H1 (cell line): ENCODE data around the gene MDK. TPM values are rescaled to one million over a fixed set of nuclear protein-coding genes. Genes with fewer than 3 reads are reported as not detected.

Source experiments
- CTCF ChIA-PET: fragments of 300-600 bp; sonication (Branson Sonifier 250); formaldehyde crosslinking; loops from one replicate; lab custom pipeline; 2021; ENCODE audit not compliant: partially characterized antibody; lab: Charles Lee
- POLR2A ChIA-PET: fragments of 300-600 bp; sonication (Branson Sonifier 250); formaldehyde crosslinking; loops from one replicate; lab custom pipeline; 2021; ENCODE audit warnings: inconsistent platforms; ENCODE audit not compliant: partially characterized antibody; lab: Charles Lee
- DNase-seq, 2 experiments: peaks; one replicate each; pipeline versions ENCODE4 v3.0.0 to v3.0.0-alpha.2; 2010 to 2022; ENCODE audit warnings: low spot score in 2 of 2, low read depth in 1 of 2, mixed read lengths in 1 of 2
- FAIRE-seq: peaks from 2 replicates; lab custom pipeline; 2011; peaks lifted over from hg19 to GRCh38; lab: Jason Lieb, UNC
- H2AFZ ChIP-seq: 2 replicates; pipeline ENCODE4 v1.8.1; 2012; ENCODE audit warnings: low read length, inconsistent platforms
- H2AK5ac ChIP-seq: 2 replicates; pipeline ENCODE4 v1.6.1; 2013; ENCODE audit warnings: low read depth, low read length
- H2BK120ac ChIP-seq: replicated peaks from 2 replicates; pipeline ENCODE3; 2013; ENCODE audit warnings: low read depth, low read length, inconsistent platforms
- H2BK12ac ChIP-seq: 2 replicates; pipeline ENCODE4 v1.6.1; 2013; ENCODE audit warnings: low read depth, low read length
- H2BK15ac ChIP-seq: 2 replicates; pipeline ENCODE4 v1.6.1; 2013; ENCODE audit warnings: low read length
- H2BK20ac ChIP-seq: 2 replicates; pipeline ENCODE4 v1.6.1; 2013; ENCODE audit warnings: low read length
- H2BK5ac ChIP-seq: 2 replicates; pipeline ENCODE4 v1.6.1; 2013; ENCODE audit warnings: low read depth, low read length
- H3K14ac ChIP-seq: 2 replicates; pipeline ENCODE4 v1.6.1; 2013; ENCODE audit warnings: inconsistent platforms; ENCODE audit not compliant: insufficient read length
- H3K18ac ChIP-seq: 2 replicates; pipeline ENCODE4 v1.6.1; 2013; ENCODE audit warnings: low read length; ENCODE audit errors: extremely low read depth
- H3K23ac ChIP-seq: 2 replicates; pipeline ENCODE4 v1.6.1; 2013; ENCODE audit warnings: inconsistent platforms; ENCODE audit not compliant: insufficient read length
- H3K23me2 ChIP-seq: 2 replicates; pipeline ENCODE4 v1.6.1; 2013; ENCODE audit warnings: low read depth, low read length
- H3K27ac ChIP-seq: 2 replicates; pipeline ENCODE4 v1.6.1; 2011; ENCODE audit warnings: low read depth, low read length, inconsistent platforms
- H3K27me3 ChIP-seq, 4 experiments: replicated peaks in 1 of 4; 1 replicate in 1 of 4; 2 replicates in 3 of 4; pipeline versions ENCODE4 v1.6.1 to v1.8.1; 2011 to 2013; ENCODE audit warnings: low read length in 3 of 4, mild to moderate bottlenecking in 3 of 4, inconsistent platforms in 2 of 4, mixed read lengths in 2 of 4, moderate library complexity in 1 of 4; ENCODE audit not compliant: control insufficient read depth in 3 of 4, insufficient read depth in 3 of 4; ENCODE audit errors: extremely low read depth in 1 of 4
- H3K36me3 ChIP-seq, 4 experiments: 2 replicates each; pipeline versions ENCODE4 v1.6.1 to v1.8.1; 2011 to 2013; ENCODE audit warnings: mild to moderate bottlenecking in 4 of 4, low read length in 3 of 4, moderate library complexity in 2 of 4, control low read depth in 1 of 4, inconsistent platforms in 1 of 4; ENCODE audit not compliant: insufficient read depth in 4 of 4, control insufficient read depth in 2 of 4
- H3K4ac ChIP-seq: replicated peaks from 2 replicates; pipeline ENCODE3; 2013; ENCODE audit warnings: low read length, low read depth, mixed read lengths, inconsistent platforms; ENCODE audit not compliant: insufficient read length
- H3K4me1 ChIP-seq, 4 experiments: replicated peaks in 1 of 4; 1 replicate in 1 of 4; 2 replicates in 3 of 4; pipeline versions ENCODE4 v1.6.1 to v1.8.1; 2011 to 2013; ENCODE audit warnings: low read length in 3 of 4, inconsistent platforms in 2 of 4, mixed read lengths in 1 of 4; ENCODE audit not compliant: insufficient read depth in 4 of 4, control insufficient read depth in 3 of 4
- H3K4me2 ChIP-seq, 2 experiments: 2 replicates each; pipeline versions ENCODE4 v1.6.1 to v1.8.1; 2011 to 2013; ENCODE audit warnings: low read depth in 2 of 2, low read length in 2 of 2, control low read depth in 1 of 2, inconsistent platforms in 1 of 2, mild to moderate bottlenecking in 1 of 2; ENCODE audit not compliant: insufficient read depth in 1 of 2
- H3K4me3 ChIP-seq, 4 experiments: fragments of 200-600, 300-600 bp in 1 of 4; sonication (generic), shearing (Covaris generic), sonication (Bioruptor Twin) in 1 of 4; 2 replicates each; pipeline versions ENCODE4 v1.5.1 to v1.8.1; 2011 to 2016; ENCODE audit warnings: low read length in 4 of 4, low read depth in 3 of 4, control low read depth in 2 of 4, inconsistent platforms in 2 of 4, mild to moderate bottlenecking in 2 of 4, mixed read lengths in 1 of 4, moderate library complexity in 1 of 4; ENCODE audit not compliant: insufficient read depth in 2 of 4; ENCODE audit errors: extremely low read depth in 1 of 4
- H3K56ac ChIP-seq: replicated peaks from 2 replicates; pipeline ENCODE3; 2013; ENCODE audit warnings: low read depth, mild to moderate bottlenecking, mixed read lengths, low read length, inconsistent platforms; ENCODE audit not compliant: insufficient read length
- H3K79me1 ChIP-seq: 2 replicates; pipeline ENCODE4 v1.6.1; 2013; ENCODE audit warnings: low read depth, low read length, control low read depth
- H3K79me2 ChIP-seq, 2 experiments: 2 replicates each; pipeline versions ENCODE4 v1.6.1 to v1.8.1; 2012 to 2013; ENCODE audit warnings: low read length in 2 of 2, mild to moderate bottlenecking in 2 of 2, inconsistent platforms in 1 of 2; ENCODE audit not compliant: insufficient read depth in 2 of 2, control insufficient read depth in 1 of 2
- H3K9ac ChIP-seq, 4 experiments: replicated peaks in 1 of 4; 1 replicate in 1 of 4; 2 replicates in 3 of 4; pipeline versions ENCODE4 v1.6.1 to v1.8.1; 2011 to 2013; ENCODE audit warnings: low read depth in 3 of 4, low read length in 3 of 4, control low read depth in 2 of 4, mild to moderate bottlenecking in 2 of 4, moderate library complexity in 2 of 4, inconsistent platforms in 1 of 4; ENCODE audit errors: extremely low read depth in 1 of 4
- H3K9me3 ChIP-seq, 2 experiments: 2 replicates each; pipeline versions ENCODE4 v1.6.1 to v1.8.1; 2012 to 2013; ENCODE audit warnings: mild to moderate bottlenecking in 2 of 2, moderate library complexity in 2 of 2, control low read depth in 1 of 2, inconsistent platforms in 1 of 2, low read depth in 1 of 2, low read length in 1 of 2, mixed read lengths in 1 of 2; ENCODE audit not compliant: insufficient read depth in 2 of 2
- H4K20me1 ChIP-seq, 2 experiments: replicated peaks in 1 of 2; 2 replicates each; pipeline versions ENCODE3 to v1.8.1; 2011 to 2013; ENCODE audit warnings: inconsistent platforms in 2 of 2, low read length in 2 of 2, mild to moderate bottlenecking in 1 of 2; ENCODE audit not compliant: insufficient read depth in 2 of 2, control insufficient read depth in 1 of 2
- H4K5ac ChIP-seq: 2 replicates; pipeline ENCODE4 v1.6.1; 2013; ENCODE audit warnings: low read length, low read depth, mixed read lengths, inconsistent platforms; ENCODE audit not compliant: insufficient read length
- H4K8ac ChIP-seq: 2 replicates; pipeline ENCODE4 v1.8.0; 2013; ENCODE audit warnings: mild to moderate bottlenecking, moderate library complexity, low read length, inconsistent platforms; ENCODE audit not compliant: insufficient read depth; ENCODE audit errors: extremely low read depth
- H4K91ac ChIP-seq: replicated peaks from 2 replicates; pipeline ENCODE3; 2013; ENCODE audit warnings: low read length, mixed read lengths, inconsistent platforms; ENCODE audit not compliant: insufficient read length
- ASH2L ChIP-seq: fragments of 200-600, 300-600 bp; sonication (generic); IDR thresholded peaks from one replicate; pipeline ENCODE4 v1.7.1; 2017; ENCODE audit warnings: low read length
- E2F6 ChIP-seq: IDR thresholded peaks from 2 replicates; pipeline ENCODE4 v1.6.1; 2012; ENCODE audit warnings: inconsistent platforms
- FOSL1 ChIP-seq: IDR thresholded peaks from 2 replicates; pipeline ENCODE4 v1.6.1; 2011; ENCODE audit warnings: mild to moderate bottlenecking, low read depth, low read length, moderate library complexity; ENCODE audit not compliant: insufficient read depth
- GABPA ChIP-seq: IDR thresholded peaks from 2 replicates; pipeline ENCODE4 v1.6.1; 2011; ENCODE audit warnings: mild to moderate bottlenecking, low read length, moderate library complexity, borderline replicate concordance; ENCODE audit not compliant: insufficient read depth
- GTF2F1 ChIP-seq: IDR thresholded peaks from 2 replicates; pipeline ENCODE4 v1.6.1; 2012; ENCODE audit warnings: low read depth, low read length, improper control_type of control experiment, borderline replicate concordance
- NRF1 ChIP-seq: IDR thresholded peaks from 2 replicates; pipeline ENCODE4 v1.6.1; 2011; ENCODE audit warnings: mild to moderate bottlenecking, low read depth, low read length, improper control_type of control experiment
- RFX5 ChIP-seq: IDR thresholded peaks from 2 replicates; pipeline ENCODE4 v1.6.1; 2011; ENCODE audit warnings: low read depth, low read length, improper control_type of control experiment, borderline replicate concordance
- USF2 ChIP-seq: IDR thresholded peaks from 2 replicates; pipeline ENCODE4 v1.6.1; 2011; ENCODE audit warnings: low read length, improper control_type of control experiment
- WGBS, 2 experiments: shearing (Covaris generic) in 1 of 2; methylation state at CpG; one replicate each; pipeline versions ENCODE4 v1.1.6 to v1.1.7; 2013 to 2015; ENCODE audit warnings: low lambda C conversion rate in 2 of 2, mixed read lengths in 2 of 2, inconsistent platforms in 1 of 2, low coverage in 1 of 2, missing lambda C conversion rate in 1 of 2; ENCODE audit not compliant: insufficient replicate concordance in 2 of 2, insufficient coverage in 1 of 2, insufficient read length in 1 of 2; ENCODE audit errors: extremely low coverage in 1 of 2, missing lambda C conversion rate in 1 of 2; 5-methylcytosine and 5-hydroxymethylcytosine counted together
- polyA plus RNA-seq, 7 experiments: library from polyadenylated mRNA; depleted of rRNA in 3 of 7; stranded (reverse) in 5 of 7; unstranded in 2 of 7; fragments of >200 nt in 5 of 7; fragments of 200-250 nt in 2 of 7; gene quantifications; 1 replicate in 5 of 7; 2 replicates in 1 of 7; 4 replicates in 1 of 7; pipeline versions ENCODE4 v1.2.1 to v1.2.3, GENCODE V29; 2011 to 2013; ENCODE audit warnings: missing spikeins in 2 of 7, mixed read lengths in 2 of 7
- total RNA-seq: library from RNA; stranded (reverse); fragmentation: NEBNext Ultra II Directional; extraction: Animal tissue kit (Norgen Biotek cat#: 25700); gene quantifications from 2 replicates; pipeline ENCODE4 v1.2.1, GENCODE V29; 2021
- TF ChIP-seq, protein P1 (sequence below), 3 experiments: IDR thresholded peaks; 1 replicate in 2 of 3; 2 replicates in 1 of 3; pipeline versions ENCODE4 v1.5.1 to v1.6.1; 2011; ENCODE audit warnings: low read length in 3 of 3, mild to moderate bottlenecking in 3 of 3, inconsistent platforms in 2 of 3, low read depth in 1 of 3, moderate library complexity in 1 of 3; ENCODE audit not compliant: insufficient read depth in 1 of 3; ENCODE audit errors: control extremely low read depth in 1 of 3

MDK gene
- total and polyA plus RNA-seq, 2 of the 8 experiments (the other 6 are each of a cell fraction or from before 2014, with no cell fraction given), result 309 to 606 TPM

GRCh38 chr11:46429717-46430116 is 48.2 kb downstream of the MDK start:
- Histone ChIP-seq H3K79me2 (no peaks in the 10 kb centered on the region), H3K4me1 (peaks cover 0 to 6% (median 1%) of the 10 kb centered on the region in 4 experiments; a peak in 3 of 7 replicates), H2BK5ac (no peak overlapping the region), H3K23me2 (no peaks in the 10 kb centered on the region), H3K18ac (no peak overlapping the region), H3K79me1 (no peaks in the 10 kb centered on the region; the same call in 1 of the 2 replicates), H2AK5ac (no peak overlapping the region), H4K91ac (no peak overlapping the region), H2BK15ac (no peak overlapping the region), H3K4me3 (no peak overlapping the region), H3K9me3 (no peaks in the 10 kb centered on the region), H3K36me3 (peaks cover 0 to 21% (median 6%) of the 10 kb centered on the region in 4 experiments; a peak in 4 of 8 replicates), H3K4ac (no peak overlapping the region), H2BK20ac (no peak overlapping the region), H3K4me2 (no peak overlapping the region), H3K56ac (no peak overlapping the region), H4K8ac (no peak overlapping the region; the same call in 1 of the 2 replicates), H3K23ac (no peak overlapping the region), H4K20me1 (peaks cover 0 to 4% of the 10 kb centered on the region in 2 experiments), H2BK120ac (no peak overlapping the region), H3K27me3 (no peaks in the 10 kb centered on the region), H2BK12ac (no peak overlapping the region), H4K5ac (no peak overlapping the region), H3K9ac (no peak overlapping the region), H3K14ac (no peak overlapping the region), H2AFZ (no peak overlapping the region), H3K27ac (no peak overlapping the region)
- ChIA-PET POLR2A (no interaction called here), CTCF (interaction anchor here (0.7 to 2.7 kb wide), 5 partner anchors 9 to 60 kb away, joined by 3 to 9 read pairs (median 3); no protein-coding TSS in a partner anchor)
- WGBS, 2 experiments, result 92% methylated on average over 3 of the region's 3 CpGs; no CpG with 5 or more reads in 1 of the 2 experiments
- FAIRE-seq (no peak), DNase-seq (no peak)
- TF ChIP-seq USF2, result no peak
- TF ChIP-seq GABPA, result no peak
- TF ChIP-seq FOSL1, result no peak
- no peak for TF ChIP-seq NRF1
- no peak for TF ChIP-seq E2F6
- TF ChIP-seq, protein P1, sequence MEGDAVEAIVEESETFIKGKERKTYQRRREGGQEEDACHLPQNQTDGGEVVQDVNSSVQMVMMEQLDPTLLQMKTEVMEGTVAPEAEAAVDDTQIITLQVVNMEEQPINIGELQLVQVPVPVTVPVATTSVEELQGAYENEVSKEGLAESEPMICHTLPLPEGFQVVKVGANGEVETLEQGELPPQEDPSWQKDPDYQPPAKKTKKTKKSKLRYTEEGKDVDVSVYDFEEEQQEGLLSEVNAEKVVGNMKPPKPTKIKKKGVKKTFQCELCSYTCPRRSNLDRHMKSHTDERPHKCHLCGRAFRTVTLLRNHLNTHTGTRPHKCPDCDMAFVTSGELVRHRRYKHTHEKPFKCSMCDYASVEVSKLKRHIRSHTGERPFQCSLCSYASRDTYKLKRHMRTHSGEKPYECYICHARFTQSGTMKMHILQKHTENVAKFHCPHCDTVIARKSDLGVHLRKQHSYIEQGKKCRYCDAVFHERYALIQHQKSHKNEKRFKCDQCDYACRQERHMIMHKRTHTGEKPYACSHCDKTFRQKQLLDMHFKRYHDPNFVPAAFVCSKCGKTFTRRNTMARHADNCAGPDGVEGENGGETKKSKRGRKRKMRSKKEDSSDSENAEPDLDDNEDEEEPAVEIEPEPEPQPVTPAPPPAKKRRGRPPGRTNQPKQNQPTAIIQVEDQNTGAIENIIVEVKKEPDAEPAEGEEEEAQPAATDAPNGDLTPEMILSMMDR (IDR thresholded peaks at IDR 0.05; ENCODE audit: control extremely low read depth in 1 of 3, insufficient read depth in 1 of 3, low read depth in 1 of 3, low read length in 3 of 3), result no peak
- no peak for TF ChIP-seq ASH2L
- no peak for TF ChIP-seq RFX5
- TF ChIP-seq GTF2F1, result no peak
